ENCODE measurements around the gene RSPH10B2.
"Not testable (repeated sequence)": the region's sequence is repeated elsewhere in the genome, so short reads cannot be mapped to it uniquely, and the experiment has no call there.

The RSPH10B2 gene

DNA sequence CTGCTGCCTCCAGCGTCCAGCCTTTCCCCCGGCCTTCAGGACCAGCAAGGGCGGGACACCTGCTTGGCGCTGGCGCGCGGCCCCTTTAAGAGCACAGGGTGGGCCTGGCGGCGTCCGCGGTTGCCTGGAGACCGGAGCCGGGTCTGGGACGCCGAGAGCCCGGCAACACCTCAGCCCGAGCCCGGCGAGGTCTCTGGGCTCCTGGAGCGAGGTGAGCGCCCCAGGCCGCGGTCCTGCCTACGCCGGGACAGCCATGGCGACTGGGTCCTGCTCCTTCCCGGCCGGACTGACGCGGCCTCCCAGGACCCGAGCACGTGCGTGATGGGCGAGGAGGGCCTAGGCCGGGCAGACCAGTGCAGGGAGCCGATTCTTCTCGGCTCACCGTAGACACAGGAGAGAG is at the start of gene RSPH10B2:
Gene RSPH10B2, plus strand, starts transcription at position 140 of the 400 bp plus-strand sequence. CDS start 3,575 bp downstream, outside the sequence.
- TF ChIP-seq GATA3, GATA2 (IDR thresholded peaks at IDR 0.05; ENCODE audit: low read depth, low read length): not testable (repeated sequence)

DNA sequence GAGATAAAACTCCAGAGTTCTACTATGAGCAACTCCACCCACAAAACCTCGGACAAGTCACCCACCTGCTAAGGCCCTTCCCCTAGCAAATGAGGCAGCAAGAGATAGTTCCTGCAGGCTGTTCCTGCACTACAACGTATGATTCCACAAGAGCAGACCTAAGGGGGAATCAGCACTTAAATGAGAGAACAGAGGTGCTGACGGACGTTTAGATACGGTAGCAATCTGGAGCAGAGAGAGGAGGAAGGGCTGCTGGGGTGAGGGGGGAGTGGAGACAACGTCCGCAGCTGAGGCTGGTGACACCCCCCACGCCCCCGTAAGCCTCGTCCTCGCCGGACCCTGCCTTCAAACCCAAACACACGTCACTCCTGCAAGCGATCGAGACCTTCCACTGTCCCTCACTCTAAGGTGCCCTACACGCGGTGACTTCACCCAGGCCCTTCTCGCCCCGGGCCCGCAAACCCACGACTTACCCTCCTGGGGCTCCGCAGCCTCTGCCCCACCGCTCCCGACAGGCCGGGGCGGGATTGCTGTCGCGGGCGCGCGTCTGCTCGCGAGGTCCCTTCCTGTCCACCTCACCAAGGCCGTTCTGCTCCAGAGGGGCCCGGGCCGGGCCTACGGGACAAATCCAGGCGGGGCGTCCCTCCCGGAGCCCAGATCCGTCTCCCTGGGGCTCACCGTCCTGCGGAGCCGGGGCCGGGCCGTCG is 47.8 kb upstream of the RSPH10B2 start:
- no peak for TF ChIP-seq GATA3 (IDR thresholded peaks at IDR 0.05; ENCODE audit: low read depth, low read length)
- TF ChIP-seq GATA2 (IDR thresholded peaks at IDR 0.05; ENCODE audit: low read depth, low read length): no peak

DNA sequence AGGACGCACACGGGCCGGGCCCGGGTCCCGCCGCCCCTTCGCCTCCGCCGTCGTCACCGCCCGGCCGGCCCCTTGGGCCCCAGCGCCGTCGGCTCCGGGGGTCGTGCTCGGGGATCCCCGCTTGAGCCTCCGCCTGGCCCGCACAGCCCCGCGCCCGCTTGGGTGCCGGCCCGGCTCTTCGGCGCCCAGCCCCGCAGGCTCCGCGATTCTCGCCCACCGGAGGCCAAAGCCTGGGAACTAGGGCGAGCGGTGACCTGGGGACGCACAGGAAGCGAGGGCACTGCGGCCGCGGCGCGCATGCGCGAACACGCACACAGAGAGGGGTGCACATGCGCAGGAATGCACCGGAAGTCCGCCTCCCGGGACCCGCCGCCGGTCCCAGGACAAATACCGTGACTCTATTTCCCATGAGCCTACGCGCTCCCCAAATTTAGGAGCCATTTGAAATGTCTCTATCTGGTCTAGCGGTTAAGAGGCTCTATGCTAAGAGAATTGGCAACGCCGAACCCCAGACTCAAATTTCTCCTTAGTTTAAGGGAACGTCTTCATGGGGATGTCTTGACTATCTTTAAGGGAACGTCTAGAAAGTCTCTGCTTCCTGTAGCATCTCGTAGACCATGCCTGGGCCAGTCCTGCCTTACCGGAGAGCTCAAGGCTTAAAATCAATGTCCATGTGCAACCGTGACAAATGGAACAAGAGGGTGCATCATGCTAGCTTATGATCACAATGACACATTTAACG is 47.1 kb upstream of the RSPH10B2 start, which contains the start of gene ZNF12:
Gene ZNF12, minus strand, starts transcription at position 282 of the 742 bp plus-strand sequence. CDS start 1,774 bp downstream, outside the sequence.
- TF ChIP-seq GATA2 (IDR thresholded peaks at IDR 0.05; ENCODE audit: low read depth, low read length): no peak
- no peak for TF ChIP-seq GATA3 (IDR thresholded peaks at IDR 0.05; ENCODE audit: low read depth, low read length)

DNA sequence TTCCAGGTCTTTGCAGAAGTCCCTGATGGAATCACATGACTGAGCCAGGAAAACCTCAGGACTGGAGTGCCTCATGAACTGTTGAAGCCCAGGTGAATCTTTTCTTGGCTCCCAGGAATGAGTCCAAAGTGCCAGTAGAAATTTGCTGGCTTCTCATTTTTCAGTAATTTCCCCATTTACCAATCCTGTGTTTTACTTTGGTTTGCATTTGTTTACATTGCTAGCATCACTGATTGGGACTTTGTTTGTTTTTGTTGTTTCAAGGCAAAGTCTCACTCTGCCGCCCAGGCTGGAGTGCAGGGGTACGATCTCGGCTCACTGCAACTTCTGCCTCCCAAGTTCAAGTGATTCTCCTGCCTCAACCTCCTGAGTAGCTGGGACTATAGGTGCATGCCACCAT is 45.6 kb upstream of the RSPH10B2 start:
- TF ChIP-seq GATA3 (IDR thresholded peaks at IDR 0.05; ENCODE audit: low read depth, low read length): no peak
- TF ChIP-seq GATA2 (IDR thresholded peaks at IDR 0.05; ENCODE audit: low read depth, low read length): no peak

DNA sequence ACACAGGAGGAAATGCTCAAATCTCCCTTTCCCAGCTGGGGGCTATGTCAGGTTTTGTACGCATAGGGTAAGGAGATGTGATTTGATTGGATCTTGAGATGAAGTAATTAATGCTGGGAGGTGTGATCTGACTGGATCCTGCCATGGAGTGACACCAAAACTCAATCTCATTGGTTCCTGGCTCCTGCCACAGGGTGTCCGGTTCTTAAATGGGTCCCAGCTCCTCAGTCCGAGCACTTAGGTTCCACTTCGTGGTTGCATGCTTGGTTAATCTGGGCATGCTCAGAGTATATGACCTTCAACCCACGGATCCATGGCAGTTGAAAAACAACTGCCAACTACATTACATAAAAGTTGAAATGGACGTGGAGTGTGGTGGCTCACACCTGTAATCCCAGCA is 44.1 kb upstream of the RSPH10B2 start:
- TF ChIP-seq GATA3 (IDR thresholded peaks at IDR 0.05; ENCODE audit: low read depth, low read length) (no peak), GATA2 (IDR thresholded peaks at IDR 0.05; ENCODE audit: low read depth, low read length) (no peak)

DNA sequence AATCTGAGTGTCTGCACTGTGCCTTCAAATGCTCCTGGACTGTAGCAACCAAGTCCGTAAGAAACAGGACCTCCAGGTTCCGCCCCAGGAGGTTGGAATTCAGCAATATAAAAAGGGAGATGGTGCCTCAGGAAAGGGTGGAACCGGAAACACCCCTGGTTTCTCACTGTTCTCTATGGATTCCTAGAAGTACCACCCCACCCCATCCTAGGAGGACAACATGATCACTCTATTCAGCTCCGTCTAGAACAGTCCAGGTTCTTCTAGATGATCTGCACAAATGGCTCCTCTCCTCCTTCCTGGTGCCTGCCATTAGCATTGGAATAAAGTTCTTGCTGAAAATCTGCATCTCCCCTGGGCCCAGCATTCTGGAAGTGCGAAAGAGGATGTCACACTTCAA is 39.5 kb upstream of the RSPH10B2 start:
- TF ChIP-seq GATA3 (IDR thresholded peaks at IDR 0.05; ENCODE audit: low read depth, low read length) (no peak), GATA2 (IDR thresholded peaks at IDR 0.05; ENCODE audit: low read depth, low read length) (no peak)

DNA sequence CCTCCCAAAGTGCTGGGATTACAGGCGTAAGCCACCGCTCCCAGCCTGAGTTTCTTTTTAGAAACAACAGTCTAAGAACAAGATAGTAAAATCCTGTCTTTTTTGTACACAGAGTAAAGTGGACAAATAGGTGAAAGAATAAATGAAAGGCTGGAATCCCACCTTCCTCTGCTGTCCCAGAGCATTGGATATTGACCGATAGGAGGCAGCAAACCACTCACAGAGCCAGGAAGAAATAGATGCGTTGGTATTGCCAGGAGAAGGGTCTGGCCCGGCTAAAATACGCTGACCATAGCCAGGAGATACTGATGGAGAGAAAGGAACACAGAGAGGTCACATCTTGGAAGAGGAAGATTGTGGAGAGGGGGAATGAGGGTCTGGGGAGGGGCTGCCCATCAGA is 35.8 kb upstream of the RSPH10B2 start:
- TF ChIP-seq GATA3 (IDR thresholded peaks at IDR 0.05; ENCODE audit: low read depth, low read length) (no peak), GATA2 (IDR thresholded peaks at IDR 0.05; ENCODE audit: low read depth, low read length) (no peak)

DNA sequence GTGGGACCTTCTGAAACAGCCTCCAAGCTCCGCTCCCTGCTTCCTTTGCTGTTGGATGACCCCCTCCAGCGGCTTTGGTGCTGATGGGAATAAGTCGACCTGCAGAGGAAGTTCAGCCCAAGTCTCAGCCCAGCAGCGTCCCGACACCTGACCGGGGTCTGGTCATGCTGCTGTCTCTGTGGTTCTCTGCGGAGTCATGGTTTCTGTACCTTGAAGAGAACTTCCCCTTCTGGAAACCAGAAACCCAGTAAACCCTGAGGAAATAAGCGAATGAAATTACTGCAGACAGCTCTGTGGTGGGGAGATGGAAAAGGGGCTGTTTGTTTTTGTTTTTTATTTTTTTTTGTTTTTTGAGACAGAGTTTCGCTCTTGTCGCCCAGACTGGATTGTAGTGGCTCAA is 28.9 kb upstream of the RSPH10B2 start:
- no peak for TF ChIP-seq GATA3 (IDR thresholded peaks at IDR 0.05; ENCODE audit: low read depth, low read length)
- TF ChIP-seq GATA2 (IDR thresholded peaks at IDR 0.05; ENCODE audit: low read depth, low read length): no peak

DNA sequence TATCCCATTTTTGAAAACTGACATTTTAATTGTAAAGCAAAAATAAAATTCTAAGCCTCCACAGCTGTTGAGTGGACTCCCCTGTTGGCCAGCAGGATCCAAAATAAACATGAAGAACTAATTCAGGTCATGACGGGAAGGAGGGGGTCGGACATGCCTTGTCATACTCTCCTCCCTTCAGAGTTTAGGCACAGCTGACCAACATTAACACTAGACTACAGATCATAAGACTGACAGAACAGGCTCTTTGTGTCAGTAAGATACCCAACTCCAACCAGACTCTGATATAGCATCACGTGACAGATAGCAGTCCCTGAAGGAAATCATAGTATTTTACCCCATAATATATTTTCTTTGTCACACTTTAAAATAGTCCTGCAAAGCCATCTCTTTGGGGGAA is 26.2 kb upstream of the RSPH10B2 start:
- no peak for TF ChIP-seq GATA3 (IDR thresholded peaks at IDR 0.05; ENCODE audit: low read depth, low read length)
- TF ChIP-seq GATA2 (IDR thresholded peaks at IDR 0.05; ENCODE audit: low read depth, low read length): no peak

DNA sequence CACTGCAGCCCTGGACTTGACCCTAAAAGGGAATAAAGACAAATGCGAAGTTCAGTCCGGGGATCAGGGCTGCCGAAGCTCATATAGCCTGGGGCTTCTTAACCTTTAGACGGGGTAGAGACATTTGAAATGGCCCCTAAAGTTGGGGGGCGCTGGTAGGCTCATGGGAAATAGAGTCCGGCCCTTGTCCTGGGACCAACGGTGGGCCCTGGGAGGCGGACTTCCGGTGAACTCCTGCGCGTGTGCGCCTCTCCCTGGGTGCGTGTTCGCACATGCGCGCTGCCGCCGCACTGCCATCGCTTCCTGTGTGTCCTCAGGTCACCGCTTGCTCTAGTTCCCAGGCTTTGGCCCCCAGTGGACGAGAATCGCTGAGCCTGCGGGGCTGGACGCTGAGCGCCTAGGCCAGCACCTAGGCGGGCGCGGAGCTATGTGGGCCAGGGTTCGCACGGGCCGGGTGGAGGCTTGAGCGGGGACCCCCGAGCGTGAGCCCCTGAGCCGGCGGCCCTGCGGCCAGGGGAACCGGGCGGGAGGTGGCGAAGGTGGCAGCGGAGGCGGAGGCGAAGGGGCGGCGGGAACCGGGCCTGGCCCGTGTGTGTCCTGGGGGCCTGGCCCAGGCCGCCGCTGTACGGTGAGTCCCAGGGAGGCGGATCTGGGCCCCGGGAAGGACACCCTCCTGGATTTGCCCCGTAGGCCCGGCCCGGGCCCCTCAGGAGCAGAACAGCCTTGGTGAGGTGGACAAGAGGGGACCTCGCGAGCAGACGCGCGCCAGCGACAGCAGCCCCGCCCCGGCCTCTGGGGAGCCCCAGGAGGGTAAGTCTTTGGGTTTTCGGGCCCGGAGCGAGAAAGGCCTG is 24.2 kb upstream of the RSPH10B2 start:
- TF ChIP-seq GATA3 (IDR thresholded peaks at IDR 0.05; ENCODE audit: low read depth, low read length): no peak
- TF ChIP-seq GATA2 (IDR thresholded peaks at IDR 0.05; ENCODE audit: low read depth, low read length): no peak

DNA sequence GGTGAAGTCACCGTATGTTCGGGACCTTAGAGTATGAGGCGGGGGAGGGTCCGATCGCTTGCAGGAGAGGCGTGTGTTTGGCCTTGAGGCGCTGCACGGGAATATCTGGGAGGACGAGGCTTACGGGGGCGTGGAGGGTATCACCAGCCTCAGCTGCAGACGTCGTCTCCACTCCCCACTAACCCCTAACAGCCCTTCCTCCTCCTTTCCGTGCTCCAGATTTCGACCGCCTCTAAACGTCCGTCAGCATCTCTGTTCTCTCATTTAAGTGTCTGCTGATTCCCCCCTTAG is 23.6 kb upstream of the RSPH10B2 start:
- TF ChIP-seq GATA2 (IDR thresholded peaks at IDR 0.05; ENCODE audit: low read depth, low read length) (no peak), GATA3 (IDR thresholded peaks at IDR 0.05; ENCODE audit: low read depth, low read length) (no peak)

DNA sequence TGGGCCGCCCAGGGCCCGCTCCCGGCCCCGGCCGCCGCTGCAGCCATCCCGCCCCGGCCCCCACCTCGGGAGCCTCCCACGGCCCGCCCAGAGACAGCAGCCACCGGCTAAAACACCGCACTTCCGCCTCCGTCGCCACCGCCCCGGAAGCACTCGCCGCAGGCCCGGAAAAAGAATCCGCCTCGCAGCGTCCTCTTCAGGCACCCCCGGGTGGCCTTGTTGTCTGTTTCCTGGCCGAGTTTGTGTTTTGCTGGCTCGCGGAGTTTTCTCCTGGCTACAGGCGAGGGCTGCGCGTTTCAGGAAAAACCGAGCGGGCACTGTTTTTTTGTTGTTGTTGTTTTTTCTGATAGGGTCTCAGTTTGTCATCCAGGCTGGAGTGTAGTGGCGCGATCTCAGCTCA is 72.2 kb downstream of the RSPH10B2 start, which contains the start of gene CCZ1B:
Gene CCZ1B, minus strand, starts transcription at position 125 of the 400 bp plus-strand sequence. Its CDS starts 78 bp downstream, at position 47.
- not testable (repeated sequence) for TF ChIP-seq GATA2, GATA3 (IDR thresholded peaks at IDR 0.05; ENCODE audit: low read depth, low read length)

DNA sequence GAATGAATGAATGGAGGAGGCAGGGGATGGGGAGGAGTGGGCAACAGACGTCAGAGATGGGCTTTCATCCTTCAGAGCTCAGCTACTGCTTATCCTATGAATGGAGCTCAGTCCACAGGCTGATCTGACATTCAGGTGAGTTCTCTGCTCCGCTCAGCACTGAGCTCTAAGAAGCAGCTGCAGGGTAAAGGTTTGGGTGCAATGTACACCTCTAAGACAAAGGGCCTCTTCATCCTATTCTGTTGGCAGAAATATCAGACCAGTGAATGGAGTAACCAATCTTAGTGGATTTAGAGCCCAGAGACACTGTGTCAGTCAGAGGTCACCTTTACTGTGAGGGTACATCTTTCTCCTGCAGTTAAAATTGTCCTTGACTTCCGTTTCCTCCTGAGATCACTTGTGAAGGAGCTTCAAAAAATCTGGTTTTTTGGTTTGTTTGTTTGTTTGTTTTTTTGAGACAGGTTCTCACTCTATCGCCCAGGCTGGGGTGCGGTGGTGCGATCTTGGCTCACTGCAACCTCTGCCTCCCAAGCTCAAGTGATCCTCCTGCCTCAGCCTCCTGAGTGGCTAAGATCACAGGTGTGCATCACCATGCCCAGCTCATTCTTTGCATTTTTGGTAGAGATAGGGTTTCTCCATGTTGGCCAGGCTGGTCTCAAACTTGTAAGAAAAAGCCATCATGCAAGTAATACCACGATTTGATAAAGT is 77.3 kb downstream of the RSPH10B2 start:
- TF ChIP-seq GATA2 (IDR thresholded peaks at IDR 0.05; ENCODE audit: low read depth, low read length) (no peak), GATA3 (IDR thresholded peaks at IDR 0.05; ENCODE audit: low read depth, low read length) (no peak)

All from SH-SY5Y (cell line).